ENCODE data around the gene TSPAN18. TPM values are rescaled to one million over a fixed set of nuclear protein-coding genes. Genes with fewer than 3 reads are reported as not detected.

Gene TSPAN18
- total and polyA plus RNA-seq, 2 experiments from 2014 or later = 0.20 to 0.54 TPM

GRCh38 chr11:44774731-44775130, 48.0 kb downstream of the TSPAN18 start:
- Histone ChIP-seq H2AFZ (no peak overlapping the region), H3K9ac (no peak overlapping the region), H3K79me2 (ENCODE audit: insufficient read depth) (no peaks in the 10 kb centered on the region), H3K9me3 (ENCODE audit: low read depth) (no peaks in the 10 kb centered on the region), H3K27ac (no peak overlapping the region), H3K9me2 (ENCODE audit: insufficient read depth) (no peaks in the 10 kb centered on the region), H3K4me2 (ENCODE audit: unreplicated experiment) (no peak overlapping the region), H3K27me3 (replicated peaks; ENCODE audit: insufficient read depth) (peaks cover 24% of the 10 kb centered on the region), H3K4me1 (ENCODE audit: insufficient read depth) (no peaks in the 10 kb centered on the region), H3K36me3 (ENCODE audit: low read depth) (no peaks in the 10 kb centered on the region), H4K20me1 (ENCODE audit: insufficient read depth) (no peaks in the 10 kb centered on the region), H3K4me3 (no peak overlapping the region), H3F3A (ENCODE audit: insufficient read depth) (no peaks in the 10 kb centered on the region)
- in situ Hi-C loops (cut with MboI) = no loop called here
- DNase-seq = no peak
- WGBS, 2 experiments (ENCODE audit: low coverage in 1 of 2, low lambda C conversion rate in 2 of 2, missing lambda C conversion rate in 2 of 2) = 28 to 29% methylated on average over 4 of the region's 4 CpGs
- TF ChIP-seq EZH2phosphoT487 (IDR thresholded peaks at IDR 0.05; ENCODE audit: insufficient read depth, low read depth) = no peak
- no peak for TF ChIP-seq EZH2 (IDR thresholded peaks at IDR 0.05; ENCODE audit: insufficient read depth, poor library complexity, severe bottlenecking)

DNA sequence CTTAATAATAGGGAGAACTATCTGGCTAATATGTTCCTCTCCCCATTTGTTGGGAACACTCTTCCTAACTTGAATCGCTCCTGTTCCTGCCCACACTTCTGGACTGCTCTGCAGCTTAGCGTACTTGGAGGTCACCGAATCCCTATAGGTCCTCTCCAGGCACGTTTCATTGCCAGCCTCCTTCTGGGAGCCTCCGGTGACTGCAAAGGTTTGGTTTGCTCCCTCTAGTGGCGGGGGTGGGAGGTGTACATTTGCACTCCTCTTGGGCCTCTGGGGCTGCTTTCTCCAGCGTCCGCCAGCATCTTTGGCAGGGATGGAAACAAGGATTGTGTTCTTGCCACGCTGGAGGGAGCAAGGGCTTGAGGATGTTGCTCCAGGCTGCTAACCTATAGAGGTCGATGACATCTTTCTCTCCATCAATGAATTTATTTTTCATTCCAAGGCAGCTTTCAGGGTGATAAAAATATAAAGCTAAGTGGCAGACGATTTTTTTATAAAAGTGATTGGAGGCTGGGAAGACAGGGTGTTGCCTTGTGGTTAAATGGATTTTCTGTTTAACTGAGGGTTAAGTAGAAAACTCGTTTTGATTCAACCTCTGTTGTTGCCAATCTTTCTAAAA, 48.7 kb downstream of the TSPAN18 start:
- Histone ChIP-seq H3K4me3 (no peak overlapping the region), H4K20me1 (ENCODE audit: insufficient read depth) (no peaks in the 10 kb centered on the region), H3K79me2 (ENCODE audit: insufficient read depth) (no peaks in the 10 kb centered on the region), H3K4me1 (ENCODE audit: insufficient read depth) (no peaks in the 10 kb centered on the region), H3F3A (ENCODE audit: insufficient read depth) (no peaks in the 10 kb centered on the region), H3K9me3 (ENCODE audit: low read depth) (no peaks in the 10 kb centered on the region), H3K27me3 (replicated peaks; ENCODE audit: insufficient read depth) (peaks cover 24% of the 10 kb centered on the region), H2AFZ (no peak overlapping the region), H3K9ac (no peak overlapping the region), H3K36me3 (ENCODE audit: low read depth) (no peaks in the 10 kb centered on the region), H3K4me2 (ENCODE audit: unreplicated experiment) (no peak overlapping the region), H3K9me2 (ENCODE audit: insufficient read depth) (no peaks in the 10 kb centered on the region), H3K27ac (no peak overlapping the region)
- no peak for TF ChIP-seq EZH2 (IDR thresholded peaks at IDR 0.05; ENCODE audit: insufficient read depth, poor library complexity, severe bottlenecking)
- no peak for TF ChIP-seq EZH2phosphoT487 (IDR thresholded peaks at IDR 0.05; ENCODE audit: insufficient read depth, low read depth)
- WGBS, 2 experiments (ENCODE audit: low coverage in 1 of 2, low lambda C conversion rate in 2 of 2, missing lambda C conversion rate in 2 of 2) = 43 to 44% methylated on average over 11 to 12 of the region's 12 CpGs
- DNase-seq = peak; percentile 56
- in situ Hi-C loops (cut with MboI) = no loop called here

DNA sequence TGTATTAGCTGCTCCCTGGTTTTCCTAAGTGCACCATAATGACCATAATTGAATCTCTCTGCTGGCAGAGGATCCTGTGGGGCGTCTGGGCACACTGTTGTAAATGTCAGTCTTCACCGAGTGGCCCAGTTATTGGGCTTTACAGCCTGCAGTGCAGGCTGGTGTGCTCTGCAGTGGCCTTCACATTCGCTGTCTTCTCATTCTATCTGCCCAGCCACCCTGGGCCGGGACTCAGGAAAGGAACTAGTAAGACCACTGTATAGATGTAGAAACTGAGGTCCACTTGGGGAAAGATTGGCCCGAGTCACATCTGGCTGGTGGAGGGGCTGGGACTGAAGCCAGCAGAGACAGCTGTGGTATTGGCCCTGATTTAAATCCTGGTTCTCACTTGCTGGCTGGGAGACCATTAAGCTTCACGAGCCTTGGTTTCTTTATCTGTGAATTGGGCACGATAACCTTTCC, 49.3 kb downstream of the TSPAN18 start:
- no peak overlapping the region for H2AFZ ChIP-seq
- H3K9ac ChIP-seq = no peak overlapping the region
- H3K9me3 ChIP-seq (ENCODE audit: low read depth) = no peaks in the 10 kb centered on the region
- no peak for TF ChIP-seq EZH2 (IDR thresholded peaks at IDR 0.05; ENCODE audit: insufficient read depth, poor library complexity, severe bottlenecking)
- no peak for TF ChIP-seq EZH2phosphoT487 (IDR thresholded peaks at IDR 0.05; ENCODE audit: insufficient read depth, low read depth)
- H3K4me1 ChIP-seq (ENCODE audit: insufficient read depth) = no peaks in the 10 kb centered on the region
- 34 to 35% methylated on average over 7 of the region's 7 CpGs for WGBS, 2 experiments (ENCODE audit: low coverage in 1 of 2, low lambda C conversion rate in 2 of 2, missing lambda C conversion rate in 2 of 2)
- H3K27ac ChIP-seq = no peak overlapping the region
- no peaks in the 10 kb centered on the region for H4K20me1 ChIP-seq (ENCODE audit: insufficient read depth)
- no peak for DNase-seq
- no peaks in the 10 kb centered on the region for H3K9me2 ChIP-seq (ENCODE audit: insufficient read depth)
- in situ Hi-C loops (cut with MboI) = no loop called here
- H3K4me3 ChIP-seq = no peak overlapping the region
- no peak overlapping the region for H3K4me2 ChIP-seq (ENCODE audit: unreplicated experiment)
- no peaks in the 10 kb centered on the region for H3K36me3 ChIP-seq (ENCODE audit: low read depth)
- H3F3A ChIP-seq (ENCODE audit: insufficient read depth) = no peaks in the 10 kb centered on the region
- H3K27me3 ChIP-seq (replicated peaks; ENCODE audit: insufficient read depth) = peaks cover 25% of the 10 kb centered on the region
- no peaks in the 10 kb centered on the region for H3K79me2 ChIP-seq (ENCODE audit: insufficient read depth)

GRCh38 chr11:44776551-44777208, 49.9 kb downstream of the TSPAN18 start:
- Histone ChIP-seq H3K9me3 (ENCODE audit: low read depth) (no peaks in the 10 kb centered on the region), H3K4me3 (no peak overlapping the region), H3K27ac (no peak overlapping the region), H3K79me2 (ENCODE audit: insufficient read depth) (no peaks in the 10 kb centered on the region), H3K27me3 (replicated peaks; ENCODE audit: insufficient read depth) (peaks cover 31% of the 10 kb centered on the region), H3K9me2 (ENCODE audit: insufficient read depth) (no peaks in the 10 kb centered on the region), H3K9ac (no peak overlapping the region), H3F3A (ENCODE audit: insufficient read depth) (no peaks in the 10 kb centered on the region), H3K36me3 (ENCODE audit: low read depth) (no peaks in the 10 kb centered on the region), H3K4me2 (ENCODE audit: unreplicated experiment) (no peak overlapping the region), H2AFZ (no peak overlapping the region), H3K4me1 (ENCODE audit: insufficient read depth) (no peaks in the 10 kb centered on the region), H4K20me1 (ENCODE audit: insufficient read depth) (no peaks in the 10 kb centered on the region)
- no peak for DNase-seq
- WGBS, 2 experiments (ENCODE audit: low coverage in 1 of 2, low lambda C conversion rate in 2 of 2, missing lambda C conversion rate in 2 of 2) = 70 to 84% methylated on average over 6 of the region's 6 CpGs
- TF ChIP-seq EZH2 (IDR thresholded peaks at IDR 0.05; ENCODE audit: insufficient read depth, poor library complexity, severe bottlenecking) = no peak
- no peak for TF ChIP-seq EZH2phosphoT487 (IDR thresholded peaks at IDR 0.05; ENCODE audit: insufficient read depth, low read depth)
- in situ Hi-C loops (cut with MboI) = no loop called here

Data from GM23248 (cell line).